DMS114 treated with DMSO at 0.1 percent for 48 hours (cell line): Measurements from ENCODE around the gene OCIAD1.
"Not testable (repeated sequence)": the region's sequence is repeated elsewhere in the genome, so short reads cannot be mapped to it uniquely, and the experiment has no call there.

Experiments
- DNase-seq: peaks from one replicate; lab custom pipeline; 2025; ENCODE audit not compliant: unreplicated experiment; lab: John Stamatoyannopoulos, UW

Gene OCIAD1

DNA sequence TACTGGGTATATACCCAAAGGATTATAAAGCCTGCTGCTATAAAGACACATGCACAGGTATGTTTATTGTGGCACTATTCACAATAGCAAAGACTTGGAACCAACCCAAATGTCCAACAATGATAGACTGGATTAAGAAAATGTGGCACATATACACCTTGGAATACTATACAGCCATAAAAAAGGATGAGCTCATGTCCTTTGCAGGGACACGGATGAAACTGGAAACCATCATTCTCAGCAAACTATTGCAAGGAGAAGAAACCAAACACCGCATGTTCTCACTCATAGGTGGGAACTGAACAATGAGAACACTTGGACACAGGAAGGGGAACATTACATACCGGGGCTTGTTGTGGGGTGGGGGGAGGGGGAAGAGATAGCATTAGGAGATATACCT lies 58.9 kb downstream of the OCIAD1 start:
- not testable (repeated sequence) for DNase-seq

- DNase-seq: no peak
These were observed 60.2 kb downstream of the OCIAD1 start for GRCh38 chr4:48891028-48891619.

GRCh38 chr4:48896845-48897244 lies 66.0 kb downstream of the OCIAD1 start:
- no peak for DNase-seq

DNA sequence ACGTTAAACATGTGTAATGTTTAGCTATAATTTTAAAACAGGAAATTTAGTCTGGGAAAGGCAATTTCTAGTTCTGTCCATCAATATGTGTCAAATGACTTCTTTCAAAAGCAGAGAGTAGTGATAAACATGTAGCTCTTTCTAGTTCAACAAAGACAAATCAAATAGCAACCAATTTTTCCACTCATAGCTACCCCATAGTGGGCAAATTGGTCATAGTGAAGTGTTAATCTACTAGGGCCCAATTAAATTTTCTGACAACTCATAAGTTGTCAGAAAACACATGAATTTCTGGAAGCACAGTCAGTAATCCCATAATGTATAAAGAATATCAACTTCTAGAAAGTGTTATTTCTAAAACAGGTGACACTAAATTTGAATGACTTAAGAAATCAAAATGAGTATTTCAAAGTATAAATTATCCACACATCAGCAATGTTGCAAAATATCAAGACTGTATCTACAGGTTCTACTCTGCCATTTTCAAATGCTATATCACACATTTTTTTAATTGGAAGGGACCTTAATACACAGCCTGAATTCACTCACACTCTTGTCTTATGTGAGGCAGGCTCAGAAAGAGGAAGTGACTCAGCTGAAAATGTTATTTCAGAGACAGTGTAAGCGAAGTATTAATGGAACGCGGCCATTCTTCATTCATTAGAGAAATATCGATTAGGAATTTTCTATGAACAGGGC lies 68.0 kb downstream of the OCIAD1 start:
- DNase-seq: no peak

- no peak for DNase-seq
These were observed 68.5 kb downstream of the OCIAD1 start for GRCh38 chr4:48899432-48899749.

GRCh38 chr4:48899950-48900349 lies 69.1 kb downstream of the OCIAD1 start:
- DNase-seq: no peak

GRCh38 chr4:48901196-48901595 lies 70.3 kb downstream of the OCIAD1 start:
- no peak for DNase-seq

DNA sequence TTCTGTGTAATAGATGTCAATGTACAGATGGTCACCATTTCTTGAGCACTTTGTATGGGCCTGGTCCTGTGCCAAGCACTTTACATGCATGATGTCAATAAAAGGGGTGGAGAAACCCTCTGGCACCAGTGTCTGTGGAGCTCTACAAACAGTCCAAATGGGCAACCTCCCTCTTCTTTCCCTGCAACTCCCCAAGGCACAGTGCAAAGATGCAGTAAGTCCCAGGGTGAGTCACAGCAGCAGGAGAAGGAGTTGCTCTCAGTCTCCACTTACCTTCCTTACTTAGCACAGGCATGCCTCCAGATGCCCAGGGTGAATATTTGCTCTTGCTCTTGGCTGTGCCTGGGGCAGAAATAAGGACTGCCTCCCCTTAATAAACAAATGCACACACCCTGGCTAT lies 71.4 kb downstream of the OCIAD1 start:
- DNase-seq: no peak

DNA sequence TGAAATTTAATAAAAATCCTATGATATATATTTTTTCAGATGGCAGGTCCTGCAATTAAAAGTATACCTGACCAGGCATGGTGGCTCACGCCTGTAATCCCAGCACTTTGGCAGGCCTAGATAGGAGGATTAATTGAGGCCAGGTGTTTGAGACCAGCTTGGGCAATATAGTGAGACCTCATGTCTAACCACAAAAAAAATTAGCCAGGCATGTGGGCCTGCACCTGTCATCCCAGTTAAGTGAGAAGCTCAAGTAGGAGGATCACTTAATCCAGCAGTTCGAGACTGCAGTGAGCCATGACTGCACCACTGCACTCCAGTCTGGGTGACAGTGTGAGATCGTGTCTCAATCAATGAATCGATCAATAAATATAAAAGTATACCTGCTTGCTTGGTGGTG lies 73.2 kb downstream of the OCIAD1 start:
- DNase-seq: no peak

DNA sequence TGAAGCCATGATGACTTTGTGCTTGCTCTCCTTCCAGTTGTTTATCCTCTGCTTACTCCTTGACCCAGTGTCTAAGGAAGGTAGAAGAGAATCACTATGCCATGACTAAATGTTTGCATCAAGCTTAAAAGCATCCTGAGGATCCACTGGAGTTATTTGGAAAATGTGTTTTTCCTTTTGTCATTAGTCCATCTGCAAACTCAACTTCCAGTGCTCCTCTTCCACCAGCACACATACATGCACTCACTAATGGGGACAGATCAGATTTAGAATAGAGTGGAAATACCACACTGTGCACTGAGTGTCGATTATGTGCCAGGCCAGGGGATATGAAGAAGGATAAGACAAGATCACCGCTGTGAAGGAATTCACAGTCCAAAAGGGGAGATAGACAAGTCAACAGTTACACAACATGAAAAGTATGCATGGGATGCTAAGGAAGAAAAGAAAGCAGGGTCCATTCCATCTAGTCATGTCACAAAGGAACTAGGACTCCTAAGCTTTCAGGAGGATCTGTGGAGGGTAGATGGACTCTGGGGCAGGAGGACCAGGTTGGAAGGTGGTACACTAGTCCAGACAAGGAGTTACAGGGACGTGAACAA lies 73.8 kb downstream of the OCIAD1 start:
- DNase-seq: no peak

GRCh38 chr4:48905363-48906015 lies 74.6 kb downstream of the OCIAD1 start:
- DNase-seq: no peak

- DNase-seq: no peak
These were observed 75.6 kb downstream of the OCIAD1 start, which contains the start of gene OCIAD2 for GRCh38 chr4:48906206-48907173. TSS of gene OCIAD2 (minus strand) at chr4:48906774. CDS start at chr4:48904549, 2,225 bp downstream.

DNA sequence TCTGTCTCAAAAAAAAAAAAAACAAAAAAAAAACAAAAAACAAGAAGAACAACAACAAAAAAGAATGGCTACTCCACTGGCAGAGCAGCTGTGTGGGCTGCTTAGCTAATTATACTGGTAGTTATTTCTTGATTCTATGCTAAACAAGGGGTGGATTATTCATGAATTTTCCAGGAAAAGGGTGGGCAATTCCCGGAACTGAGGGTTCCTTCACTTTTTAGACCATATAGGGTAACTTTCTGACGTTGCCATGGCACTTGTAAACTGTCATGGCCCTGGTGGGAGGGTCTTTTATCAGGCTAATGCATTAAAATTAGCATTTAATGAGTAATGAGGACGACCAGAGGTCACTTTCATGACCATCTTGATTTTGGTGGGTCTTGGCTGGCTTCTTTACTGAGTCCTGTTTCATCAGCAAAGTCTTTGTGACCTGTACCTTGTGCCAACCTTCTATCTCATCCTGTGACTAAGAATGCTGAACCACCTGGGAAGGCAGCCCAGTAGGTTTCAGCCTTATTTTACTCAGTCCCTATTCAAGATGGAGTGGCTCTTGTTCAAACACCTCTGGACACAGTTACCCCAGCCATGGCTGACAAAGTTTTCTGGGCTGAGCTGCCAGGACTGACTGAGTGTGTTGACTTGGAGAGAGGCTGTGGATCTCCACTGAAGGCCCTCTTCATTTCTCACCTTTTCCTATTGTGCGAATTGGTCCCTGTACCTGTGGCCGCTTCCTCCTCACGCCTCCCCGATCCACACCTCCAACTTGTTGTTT lies 77.0 kb downstream of the OCIAD1 start:
- DNase-seq: no peak

DNA sequence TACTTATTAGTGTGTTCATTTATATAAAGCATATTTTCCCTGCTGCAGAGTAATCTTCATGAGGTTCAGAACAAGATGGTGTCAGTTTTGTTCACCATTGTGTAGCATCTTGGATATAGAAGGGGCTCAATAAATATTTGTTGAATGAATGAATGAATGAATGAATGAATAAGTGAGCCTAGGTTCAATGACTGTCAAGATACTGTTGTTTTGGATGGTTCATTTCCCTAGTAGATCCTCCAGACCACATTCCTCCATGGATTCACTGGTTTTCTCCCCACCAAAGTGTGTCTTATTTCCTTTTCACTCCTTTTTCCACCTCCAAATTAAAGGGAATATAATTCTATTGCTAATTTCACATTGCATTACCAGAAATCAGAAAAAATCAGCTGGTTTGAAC lies 77.8 kb downstream of the OCIAD1 start:
- DNase-seq: no peak

DNA sequence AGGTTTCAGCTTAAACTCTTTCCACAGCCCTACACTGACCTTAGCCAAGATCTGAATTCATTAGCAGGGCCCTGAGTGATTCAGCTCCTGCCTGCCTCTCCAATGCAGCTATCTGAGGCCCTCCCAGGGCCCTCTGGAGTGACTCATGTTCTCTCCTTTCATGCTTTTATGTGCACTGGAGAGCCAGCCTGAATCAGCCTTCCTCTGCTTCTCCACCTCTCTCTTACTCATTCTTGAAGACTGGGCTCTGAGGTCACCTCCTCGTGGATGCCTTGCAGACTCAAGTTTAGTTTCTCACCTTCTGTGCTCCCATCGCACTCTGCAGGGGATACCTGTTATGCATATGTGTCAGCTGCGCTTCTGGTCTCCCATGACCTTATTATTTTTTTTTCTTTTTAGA lies 78.8 kb downstream of the OCIAD1 start:
- no peak for DNase-seq

DNA sequence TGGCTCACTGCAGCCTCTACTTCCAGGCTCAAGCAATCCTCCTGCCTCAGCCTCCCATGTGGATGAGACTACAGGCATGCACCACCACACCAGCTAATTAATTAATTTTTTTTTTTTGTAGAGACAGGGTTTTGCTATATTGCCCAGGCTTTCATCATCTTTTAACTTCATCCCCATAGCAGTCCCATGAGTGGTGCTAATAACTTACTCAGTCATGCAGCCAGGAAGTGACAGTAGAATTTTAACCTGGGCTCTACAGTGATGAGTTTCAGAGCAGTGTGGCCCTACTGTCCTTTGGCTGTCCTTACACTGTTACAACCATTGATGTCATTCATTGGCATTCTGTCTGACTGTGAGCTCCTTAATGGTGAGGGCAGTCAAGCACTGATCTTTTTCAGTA lies 79.6 kb downstream of the OCIAD1 start:
- DNase-seq: no peak
